Breast epithelium (tissue), 4 donors: ENCODE measurements around the gene MYH6. TPM values are rescaled to one million over a fixed set of nuclear protein-coding genes. Genes with fewer than 3 reads are reported as not detected.
"Not testable (repeated sequence)": the region's sequence is repeated elsewhere in the genome, so short reads cannot be mapped to it uniquely, and the experiment has no call there.

ENCODE experiments used
- DNase-seq, 2 donors: peaks; one replicate each; pipeline ENCODE4 v3.0.0-alpha.2; 2019; ENCODE audit warnings: low spot score in 2 of 2
- H3K27ac ChIP-seq, 2 donors: fragments of 200-600 bp; sonication (generic) in 1 of 2; one replicate each; pipeline ENCODE4 v1.5.1; 2016 to 2019; ENCODE audit warnings: mild to moderate bottlenecking in 1 of 2
- H3K27me3 ChIP-seq, 2 donors: fragments of 200-600 bp; sonication (generic) in 1 of 2; one replicate each; pipeline versions ENCODE4 v1.5.1 to v1.6.0; 2017 to 2019; ENCODE audit warnings: control low read depth in 1 of 2, mild to moderate bottlenecking in 1 of 2
- H3K36me3 ChIP-seq: fragments of 200-600 bp; one replicate; pipeline ENCODE4 v1.5.1; 2019
- H3K4me1 ChIP-seq, 2 donors: fragments of 200-600 bp; sonication (generic); one replicate each; pipeline ENCODE4 v1.5.1; 2016 to 2019; ENCODE audit warnings: control low read depth in 1 of 2
- H3K4me3 ChIP-seq, 3 donors: fragments of 200-600 bp; sonication (generic); 1 replicate in 2 of 3; 2 replicates in 1 of 3; pipeline ENCODE4 v1.5.1; 2016 to 2019; ENCODE audit warnings: mild to moderate bottlenecking in 3 of 3, moderate library complexity in 2 of 3
- H3K9me3 ChIP-seq, 2 donors: fragments of 200-600 bp; sonication (generic) in 1 of 2; one replicate each; pipeline ENCODE4 v1.5.1; 2016 to 2019; ENCODE audit warnings: control low read depth in 1 of 2
- POLR2A ChIP-seq: fragments of 450-650 bp; IDR thresholded peaks from one replicate; pipeline ENCODE4 v1.6.1; 2016; ENCODE audit warnings: antibody characterized with exemption, mild to moderate bottlenecking, moderate library complexity
- POLR2AphosphoS5 ChIP-seq, 3 donors: sonication (generic); formaldehyde crosslinking; IDR thresholded peaks; one replicate each; pipeline ENCODE4 v1.6.1; 2017; ENCODE audit warnings: antibody characterized with exemption in 3 of 3
- intact Hi-C: fragments of 100-400 bp; cut with DNase I; formaldehyde crosslinking; loops from one replicate; pipeline ENCODE4 v1.15.1; 2023; ENCODE audit warnings: low total_unique reads
- total RNA-seq, 3 donors: library from RNA; depleted of rRNA; stranded (reverse); fragments of >200 nt; gene quantifications; one replicate each; pipeline ENCODE4 v1.1.0, GENCODE V29; 2016
- TF ChIP-seq, protein P1 (sequence below), 3 donors: fragments of 450-650 bp; IDR thresholded peaks; one replicate each; pipeline ENCODE4 v1.5.1; 2016 to 2017; ENCODE audit warnings: antibody characterized with exemption in 3 of 3, mild to moderate bottlenecking in 3 of 3, moderate library complexity in 3 of 3

The MYH6 gene
- total RNA-seq, 3 donors from 2014 or later = not detected

DNA sequence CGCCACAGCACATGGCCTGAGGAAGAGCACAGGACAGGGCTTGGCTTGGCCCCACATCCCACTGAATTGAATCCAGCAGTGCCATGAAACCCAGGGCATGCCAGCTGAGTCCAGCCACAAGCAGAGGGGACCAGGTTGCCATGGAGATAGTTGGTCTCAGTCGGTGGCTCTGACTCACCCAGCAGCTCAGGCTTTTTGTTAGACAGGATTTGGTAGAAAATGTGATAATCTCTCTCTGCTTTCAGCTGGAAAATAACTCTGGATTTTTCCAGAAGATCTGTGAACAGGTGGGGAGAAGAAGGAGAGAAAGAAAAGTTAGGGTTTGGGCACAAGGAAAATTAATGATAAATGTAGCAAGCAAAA lies 22.6 kb upstream of the MYH6 start:
- Histone ChIP-seq H3K4me1 (no peaks in the 10 kb centered on the region), H3K27me3 (no peaks in the 10 kb centered on the region), H3K27ac (no peak overlapping the region), H3K36me3 (no peaks in the 10 kb centered on the region), H3K9me3 (no peaks in the 10 kb centered on the region), H3K4me3 (no peak overlapping the region)
- DNase-seq = no peak
- intact Hi-C loops = no loop called here
- TF ChIP-seq, protein P1, sequence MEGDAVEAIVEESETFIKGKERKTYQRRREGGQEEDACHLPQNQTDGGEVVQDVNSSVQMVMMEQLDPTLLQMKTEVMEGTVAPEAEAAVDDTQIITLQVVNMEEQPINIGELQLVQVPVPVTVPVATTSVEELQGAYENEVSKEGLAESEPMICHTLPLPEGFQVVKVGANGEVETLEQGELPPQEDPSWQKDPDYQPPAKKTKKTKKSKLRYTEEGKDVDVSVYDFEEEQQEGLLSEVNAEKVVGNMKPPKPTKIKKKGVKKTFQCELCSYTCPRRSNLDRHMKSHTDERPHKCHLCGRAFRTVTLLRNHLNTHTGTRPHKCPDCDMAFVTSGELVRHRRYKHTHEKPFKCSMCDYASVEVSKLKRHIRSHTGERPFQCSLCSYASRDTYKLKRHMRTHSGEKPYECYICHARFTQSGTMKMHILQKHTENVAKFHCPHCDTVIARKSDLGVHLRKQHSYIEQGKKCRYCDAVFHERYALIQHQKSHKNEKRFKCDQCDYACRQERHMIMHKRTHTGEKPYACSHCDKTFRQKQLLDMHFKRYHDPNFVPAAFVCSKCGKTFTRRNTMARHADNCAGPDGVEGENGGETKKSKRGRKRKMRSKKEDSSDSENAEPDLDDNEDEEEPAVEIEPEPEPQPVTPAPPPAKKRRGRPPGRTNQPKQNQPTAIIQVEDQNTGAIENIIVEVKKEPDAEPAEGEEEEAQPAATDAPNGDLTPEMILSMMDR (IDR thresholded peaks at IDR 0.05) = no peak
- TF ChIP-seq POLR2A (no peak), POLR2AphosphoS5 (IDR thresholded peaks at IDR 0.05) (no peak)

DNA sequence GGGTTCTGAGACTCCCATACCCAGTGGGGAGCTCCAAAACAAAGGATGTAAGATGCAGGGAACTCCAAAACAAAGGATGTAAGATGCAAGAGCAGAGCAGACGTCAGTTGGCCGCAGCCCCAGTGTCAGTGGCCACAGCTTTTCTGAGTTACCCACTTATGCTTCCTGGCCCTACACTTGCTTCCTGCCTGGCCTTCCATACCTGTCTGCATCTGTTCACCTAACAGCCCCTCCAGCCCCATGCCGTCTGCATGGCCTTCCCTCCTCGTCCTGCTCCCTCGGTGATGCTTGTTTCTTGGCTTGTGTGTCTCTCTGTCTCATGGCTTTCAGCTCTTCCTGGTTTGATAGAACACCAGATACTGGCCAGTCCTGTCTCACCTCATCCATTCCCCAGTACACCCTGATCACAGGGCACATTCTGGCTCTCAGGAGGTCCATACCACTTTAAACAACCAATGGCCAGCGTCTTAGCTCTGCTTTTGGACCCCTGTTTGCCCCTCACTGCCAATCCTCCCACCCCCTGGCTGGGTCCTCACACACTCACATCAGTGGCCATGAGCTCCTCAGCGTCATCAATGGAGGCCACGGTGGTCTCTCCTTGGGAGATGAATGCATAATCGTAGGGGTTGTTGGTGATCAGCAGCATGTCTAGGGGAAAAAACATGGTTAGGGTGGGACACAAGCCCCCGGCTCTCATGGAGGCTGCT lies 22.1 kb upstream of the MYH6 start:
- TF ChIP-seq POLR2A = no peak
- no peak for TF ChIP-seq POLR2AphosphoS5 (IDR thresholded peaks at IDR 0.05)
- TF ChIP-seq, protein P1 (IDR thresholded peaks at IDR 0.05) = no peak
- intact Hi-C loops = no loop called here
- peak in 1 of 2 donors; percentile 22 for DNase-seq
- no peak overlapping the region for H3K27ac ChIP-seq
- no peak overlapping the region for H3K4me3 ChIP-seq
- no peaks in the 10 kb centered on the region for H3K36me3 ChIP-seq
- H3K4me1 ChIP-seq = no peaks in the 10 kb centered on the region
- H3K9me3 ChIP-seq = no peaks in the 10 kb centered on the region
- H3K27me3 ChIP-seq = no peaks in the 10 kb centered on the region

DNA sequence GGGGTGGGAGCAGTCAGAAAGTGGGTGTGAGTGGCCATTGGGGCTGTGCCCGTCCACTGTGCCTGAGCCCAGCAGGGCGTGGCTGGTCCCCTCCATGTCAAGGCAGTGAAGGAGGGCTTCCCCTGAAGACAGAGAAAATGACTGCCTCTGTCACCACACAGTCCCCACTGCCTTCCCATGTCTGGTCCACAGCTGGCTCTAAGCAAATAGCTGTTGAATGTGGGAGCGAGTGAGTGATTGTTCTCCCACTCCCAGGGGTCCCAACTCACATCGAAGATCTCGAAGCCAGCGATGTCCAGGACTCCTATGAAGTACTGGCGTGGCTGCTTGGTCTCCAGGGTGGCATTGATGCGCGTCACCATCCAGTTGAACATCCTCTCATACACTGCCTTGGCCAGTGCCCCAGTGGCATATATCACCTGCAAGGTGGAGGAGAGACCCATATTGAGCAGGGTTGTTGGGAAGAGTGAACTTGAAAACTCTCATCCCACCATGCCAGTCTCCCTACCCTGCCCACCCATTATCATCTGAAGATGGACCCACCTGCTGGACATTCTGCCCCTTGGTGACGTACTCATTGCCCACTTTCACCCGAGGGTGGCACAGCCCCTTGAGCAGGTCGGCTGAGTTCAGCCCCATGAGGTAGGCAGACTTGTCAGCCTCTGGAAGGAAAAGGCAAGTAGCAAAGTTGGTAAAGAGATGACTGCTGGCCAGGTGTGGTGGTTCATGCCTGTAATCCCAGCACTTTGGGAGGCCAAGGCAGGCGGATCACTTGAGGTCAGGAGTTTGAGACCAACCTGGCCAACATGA lies 20.8 kb upstream of the MYH6 start:
- intact Hi-C loops = no loop called here
- TF ChIP-seq POLR2A (no peak), POLR2AphosphoS5 (IDR thresholded peaks at IDR 0.05) (no peak)
- TF ChIP-seq, protein P1 (IDR thresholded peaks at IDR 0.05) = no peak
- no peak overlapping the region for H3K27ac ChIP-seq
- H3K4me1 ChIP-seq = no peaks in the 10 kb centered on the region
- H3K9me3 ChIP-seq = no peaks in the 10 kb centered on the region
- H3K27me3 ChIP-seq = no peaks in the 10 kb centered on the region
- H3K4me3 ChIP-seq = no peak overlapping the region
- peak in 1 of 2 donors; percentile 15 for DNase-seq
- no peaks in the 10 kb centered on the region for H3K36me3 ChIP-seq

GRCh38 chr14:23425798-23426197 lies 17.7 kb upstream of the MYH6 start:
- DNase-seq, H3K27ac ChIP-seq, H3K4me3 ChIP-seq, H3K9me3 ChIP-seq, H3K27me3 ChIP-seq, H3K36me3 ChIP-seq, intact Hi-C loops, H3K4me1 ChIP-seq: not testable (repeated sequence)

- TF ChIP-seq POLR2AphosphoS5 (IDR thresholded peaks at IDR 0.05) (no peak), POLR2A (no peak)
- TF ChIP-seq, protein P1 (IDR thresholded peaks at IDR 0.05) = no peak
- H3K4me1 ChIP-seq = no peaks in the 10 kb centered on the region
- no peak overlapping the region for H3K4me3 ChIP-seq
- no peak overlapping the region for H3K27ac ChIP-seq
- intact Hi-C loops = no loop called here
- DNase-seq = no peak
- no peaks in the 10 kb centered on the region for H3K27me3 ChIP-seq
- no peaks in the 10 kb centered on the region for H3K9me3 ChIP-seq
- no peaks in the 10 kb centered on the region for H3K36me3 ChIP-seq
Observed at GRCh38 chr14:23425169-23425568, 17.1 kb upstream of the MYH6 start.
